ENCODE results near the gene PRPF6.
A peak's percentile ranks its signal among the peaks of the same experiment; 100 is the strongest.

DNA sequence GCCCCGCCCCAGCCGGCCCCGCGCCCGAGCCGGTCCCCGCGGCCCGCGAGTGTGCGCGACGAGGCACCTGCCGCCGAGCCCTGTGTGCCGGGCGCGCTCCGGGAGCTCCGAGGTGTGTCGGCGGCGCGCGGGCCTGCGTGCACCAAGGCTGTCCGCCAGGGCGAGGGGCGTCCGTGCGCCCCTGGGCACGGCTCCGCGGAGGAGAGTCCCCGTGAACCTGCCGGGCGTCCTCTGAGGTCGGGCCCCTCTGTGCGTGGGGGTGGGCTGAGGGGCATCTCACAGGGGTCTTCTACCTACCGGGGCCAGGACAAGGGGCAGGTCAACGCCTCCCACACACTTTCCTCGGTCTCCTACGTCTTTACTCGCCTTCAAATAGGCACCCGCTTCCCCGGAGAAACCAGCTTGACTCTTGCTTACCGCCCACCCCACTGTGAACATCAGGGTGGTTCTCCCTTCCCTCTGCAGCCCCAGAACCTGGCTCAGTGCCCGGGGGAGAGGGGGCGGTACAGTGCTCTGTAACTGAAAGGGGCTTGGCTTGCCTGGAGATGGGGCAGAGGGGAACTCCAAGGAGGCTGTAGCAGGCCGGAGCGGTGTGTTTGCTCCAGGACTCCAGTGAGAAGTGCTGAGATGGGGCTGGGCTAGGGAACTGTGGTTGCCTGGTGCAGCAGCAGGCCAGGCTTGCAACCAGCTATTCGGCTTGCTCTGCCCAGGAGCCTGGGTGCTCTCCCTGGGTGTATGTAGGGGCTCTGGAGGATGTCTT lies 1.2 kb upstream of the PRPF6 start, which contains the start of gene SAMD10:
- TF ChIP-seq, protein P1, sequence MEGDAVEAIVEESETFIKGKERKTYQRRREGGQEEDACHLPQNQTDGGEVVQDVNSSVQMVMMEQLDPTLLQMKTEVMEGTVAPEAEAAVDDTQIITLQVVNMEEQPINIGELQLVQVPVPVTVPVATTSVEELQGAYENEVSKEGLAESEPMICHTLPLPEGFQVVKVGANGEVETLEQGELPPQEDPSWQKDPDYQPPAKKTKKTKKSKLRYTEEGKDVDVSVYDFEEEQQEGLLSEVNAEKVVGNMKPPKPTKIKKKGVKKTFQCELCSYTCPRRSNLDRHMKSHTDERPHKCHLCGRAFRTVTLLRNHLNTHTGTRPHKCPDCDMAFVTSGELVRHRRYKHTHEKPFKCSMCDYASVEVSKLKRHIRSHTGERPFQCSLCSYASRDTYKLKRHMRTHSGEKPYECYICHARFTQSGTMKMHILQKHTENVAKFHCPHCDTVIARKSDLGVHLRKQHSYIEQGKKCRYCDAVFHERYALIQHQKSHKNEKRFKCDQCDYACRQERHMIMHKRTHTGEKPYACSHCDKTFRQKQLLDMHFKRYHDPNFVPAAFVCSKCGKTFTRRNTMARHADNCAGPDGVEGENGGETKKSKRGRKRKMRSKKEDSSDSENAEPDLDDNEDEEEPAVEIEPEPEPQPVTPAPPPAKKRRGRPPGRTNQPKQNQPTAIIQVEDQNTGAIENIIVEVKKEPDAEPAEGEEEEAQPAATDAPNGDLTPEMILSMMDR (conservative IDR thresholded peaks at IDR 0.05 in 1 of 2, IDR thresholded peaks at IDR 0.05 in 1 of 2; ENCODE audit: extremely low read depth in 1 of 2, insufficient read depth in 1 of 2, low read depth in 1 of 2, low read length in 2 of 2), result peak; percentile 5 to 19
- TF ChIP-seq EZH2 (IDR thresholded peaks at IDR 0.05; ENCODE audit: borderline replicate concordance, low read length), result no peak

Data from mammary epithelial cell (primary cell).